ENCODE measurements around the gene CAMK4. TPM values are rescaled to one million over a fixed set of nuclear protein-coding genes. Genes with fewer than 3 reads are reported as not detected.

The CAMK4 gene
- polyA plus RNA-seq, 1 donor from 2014 or later = 16.6 TPM

DNA sequence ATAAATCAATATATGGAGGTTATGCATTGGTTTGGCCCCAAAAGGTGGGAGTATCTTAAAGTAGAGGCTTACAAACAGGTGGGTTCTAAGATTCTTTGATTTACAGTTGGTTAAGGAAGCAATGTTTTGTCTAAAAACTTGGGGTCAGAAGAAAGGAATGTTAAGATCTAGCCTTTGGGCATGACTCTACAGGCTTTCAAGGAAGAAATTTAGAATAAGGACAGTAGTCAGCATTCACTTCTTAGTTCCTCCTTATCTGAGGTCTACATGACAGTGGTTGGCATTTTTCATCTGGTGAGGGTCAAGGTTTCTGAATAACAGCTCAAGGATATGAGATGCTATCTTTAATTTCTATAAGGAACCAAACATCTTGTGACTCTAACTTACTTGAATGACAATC, 122.8 kb downstream of the CAMK4 start:
- H3K9ac ChIP-seq (ENCODE audit: low read length) = no peak overlapping the region
- H3K79me2 ChIP-seq (replicated peaks; ENCODE audit: insufficient read depth, low read length) = no peaks in the 10 kb centered on the region
- H3F3A ChIP-seq (ENCODE audit: insufficient read depth, low read length, poor library complexity, severe bottlenecking) = no peaks in the 10 kb centered on the region
- H3K9me3 ChIP-seq (ENCODE audit: low read length) = no peaks in the 10 kb centered on the region
- no peaks in the 10 kb centered on the region for H4K20me1 ChIP-seq (ENCODE audit: insufficient read depth)
- H3K27ac ChIP-seq (ENCODE audit: low read length) = no peak overlapping the region
- H3K36me3 ChIP-seq (ENCODE audit: insufficient read depth, low read length) = no peaks in the 10 kb centered on the region
- no peak overlapping the region for H3K4me2 ChIP-seq (ENCODE audit: low read length)
- TF ChIP-seq, protein P1, sequence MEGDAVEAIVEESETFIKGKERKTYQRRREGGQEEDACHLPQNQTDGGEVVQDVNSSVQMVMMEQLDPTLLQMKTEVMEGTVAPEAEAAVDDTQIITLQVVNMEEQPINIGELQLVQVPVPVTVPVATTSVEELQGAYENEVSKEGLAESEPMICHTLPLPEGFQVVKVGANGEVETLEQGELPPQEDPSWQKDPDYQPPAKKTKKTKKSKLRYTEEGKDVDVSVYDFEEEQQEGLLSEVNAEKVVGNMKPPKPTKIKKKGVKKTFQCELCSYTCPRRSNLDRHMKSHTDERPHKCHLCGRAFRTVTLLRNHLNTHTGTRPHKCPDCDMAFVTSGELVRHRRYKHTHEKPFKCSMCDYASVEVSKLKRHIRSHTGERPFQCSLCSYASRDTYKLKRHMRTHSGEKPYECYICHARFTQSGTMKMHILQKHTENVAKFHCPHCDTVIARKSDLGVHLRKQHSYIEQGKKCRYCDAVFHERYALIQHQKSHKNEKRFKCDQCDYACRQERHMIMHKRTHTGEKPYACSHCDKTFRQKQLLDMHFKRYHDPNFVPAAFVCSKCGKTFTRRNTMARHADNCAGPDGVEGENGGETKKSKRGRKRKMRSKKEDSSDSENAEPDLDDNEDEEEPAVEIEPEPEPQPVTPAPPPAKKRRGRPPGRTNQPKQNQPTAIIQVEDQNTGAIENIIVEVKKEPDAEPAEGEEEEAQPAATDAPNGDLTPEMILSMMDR (IDR thresholded peaks at IDR 0.05; ENCODE audit: poor library complexity, severe bottlenecking) = no peak
- no peak for TF ChIP-seq EP300 (conservative IDR thresholded peaks at IDR 0.05; ENCODE audit: poor library complexity, severe bottlenecking)
- TF ChIP-seq MXI1 (conservative IDR thresholded peaks at IDR 0.05; ENCODE audit: poor library complexity, severe bottlenecking) = no peak
- TF ChIP-seq RAD21 (conservative IDR thresholded peaks at IDR 0.05) = no peak
- no peak for TF ChIP-seq EZH2 (IDR thresholded peaks at IDR 0.05; ENCODE audit: borderline replicate concordance, insufficient read depth, low read length, poor library complexity, severe bottlenecking)
- no peak for TF ChIP-seq POLR2AphosphoS5 (IDR thresholded peaks at IDR 0.05)
- no peak for TF ChIP-seq SMC3 (conservative IDR thresholded peaks at IDR 0.05; ENCODE audit: poor library complexity)
- TF ChIP-seq, protein P2, sequence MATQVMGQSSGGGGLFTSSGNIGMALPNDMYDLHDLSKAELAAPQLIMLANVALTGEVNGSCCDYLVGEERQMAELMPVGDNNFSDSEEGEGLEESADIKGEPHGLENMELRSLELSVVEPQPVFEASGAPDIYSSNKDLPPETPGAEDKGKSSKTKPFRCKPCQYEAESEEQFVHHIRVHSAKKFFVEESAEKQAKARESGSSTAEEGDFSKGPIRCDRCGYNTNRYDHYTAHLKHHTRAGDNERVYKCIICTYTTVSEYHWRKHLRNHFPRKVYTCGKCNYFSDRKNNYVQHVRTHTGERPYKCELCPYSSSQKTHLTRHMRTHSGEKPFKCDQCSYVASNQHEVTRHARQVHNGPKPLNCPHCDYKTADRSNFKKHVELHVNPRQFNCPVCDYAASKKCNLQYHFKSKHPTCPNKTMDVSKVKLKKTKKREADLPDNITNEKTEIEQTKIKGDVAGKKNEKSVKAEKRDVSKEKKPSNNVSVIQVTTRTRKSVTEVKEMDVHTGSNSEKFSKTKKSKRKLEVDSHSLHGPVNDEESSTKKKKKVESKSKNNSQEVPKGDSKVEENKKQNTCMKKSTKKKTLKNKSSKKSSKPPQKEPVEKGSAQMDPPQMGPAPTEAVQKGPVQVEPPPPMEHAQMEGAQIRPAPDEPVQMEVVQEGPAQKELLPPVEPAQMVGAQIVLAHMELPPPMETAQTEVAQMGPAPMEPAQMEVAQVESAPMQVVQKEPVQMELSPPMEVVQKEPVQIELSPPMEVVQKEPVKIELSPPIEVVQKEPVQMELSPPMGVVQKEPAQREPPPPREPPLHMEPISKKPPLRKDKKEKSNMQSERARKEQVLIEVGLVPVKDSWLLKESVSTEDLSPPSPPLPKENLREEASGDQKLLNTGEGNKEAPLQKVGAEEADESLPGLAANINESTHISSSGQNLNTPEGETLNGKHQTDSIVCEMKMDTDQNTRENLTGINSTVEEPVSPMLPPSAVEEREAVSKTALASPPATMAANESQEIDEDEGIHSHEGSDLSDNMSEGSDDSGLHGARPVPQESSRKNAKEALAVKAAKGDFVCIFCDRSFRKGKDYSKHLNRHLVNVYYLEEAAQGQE (IDR thresholded peaks at IDR 0.05; ENCODE audit: borderline replicate concordance) = no peak
- TF ChIP-seq TAF1 (IDR thresholded peaks at IDR 0.05; ENCODE audit: low read depth) = no peak
- no peak overlapping the region for H3K4me3 ChIP-seq (ENCODE audit: low read length)
- no peak overlapping the region for H2AFZ ChIP-seq (ENCODE audit: low read depth, low read length)
- no peaks in the 10 kb centered on the region for H3K9me2 ChIP-seq (ENCODE audit: insufficient read depth, low read length)
- no peaks in the 10 kb centered on the region for H3K27me3 ChIP-seq (ENCODE audit: insufficient read depth, low read depth, low read length)

DNA sequence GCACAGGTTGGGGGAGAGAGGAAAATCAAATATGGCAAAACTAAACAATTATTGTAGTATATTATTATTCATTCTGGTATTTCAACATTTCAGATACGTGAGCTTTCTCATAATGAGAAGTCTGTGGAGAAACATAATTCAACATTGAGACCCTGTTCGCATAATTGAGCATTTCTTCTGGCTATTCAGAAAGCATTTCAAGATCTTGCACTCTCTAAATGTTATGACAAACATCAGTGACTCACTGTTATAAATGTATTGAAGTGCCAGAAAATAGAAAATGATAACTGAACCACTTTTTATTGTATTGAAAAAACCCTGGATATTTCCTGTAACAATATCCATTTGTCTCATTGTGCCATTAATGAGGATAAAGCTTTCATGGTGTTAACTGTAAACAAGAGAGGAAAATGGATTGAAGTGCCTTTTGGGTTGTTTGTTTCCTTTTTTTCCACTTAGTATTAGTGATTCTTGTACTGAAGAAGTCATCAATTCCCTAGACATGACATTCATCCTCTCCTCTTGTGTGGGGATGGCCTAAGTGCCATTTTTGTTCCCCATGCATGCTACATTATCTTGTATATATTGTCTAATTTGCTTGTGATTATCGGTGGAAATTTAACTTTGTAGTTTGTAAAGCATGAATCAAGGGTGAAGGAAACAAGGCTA, 124.6 kb downstream of the CAMK4 start:
- Histone ChIP-seq H3K27me3 (ENCODE audit: insufficient read depth, low read depth, low read length) (no peaks in the 10 kb centered on the region), H3K27ac (ENCODE audit: low read length) (no peak overlapping the region), H4K20me1 (ENCODE audit: insufficient read depth) (no peaks in the 10 kb centered on the region), H3K4me3 (ENCODE audit: low read length) (no peak overlapping the region), H3K9ac (ENCODE audit: low read length) (no peak overlapping the region), H3F3A (ENCODE audit: insufficient read depth, low read length, poor library complexity, severe bottlenecking) (no peaks in the 10 kb centered on the region), H3K9me2 (ENCODE audit: insufficient read depth, low read length) (no peaks in the 10 kb centered on the region), H3K9me3 (ENCODE audit: low read length) (no peaks in the 10 kb centered on the region), H3K4me2 (ENCODE audit: low read length) (no peak overlapping the region), H3K79me2 (replicated peaks; ENCODE audit: insufficient read depth, low read length) (no peaks in the 10 kb centered on the region), H3K36me3 (ENCODE audit: insufficient read depth, low read length) (no peaks in the 10 kb centered on the region), H2AFZ (ENCODE audit: low read depth, low read length) (no peak overlapping the region)
- TF ChIP-seq POLR2AphosphoS5 (IDR thresholded peaks at IDR 0.05) = peak; percentile 29
- no peak for TF ChIP-seq EZH2 (IDR thresholded peaks at IDR 0.05; ENCODE audit: borderline replicate concordance, insufficient read depth, low read length, poor library complexity, severe bottlenecking)

All from neural cell (in vitro differentiated cells).